Islet precursor cell (in vitro differentiated cells): ENCODE results near the gene PRKD3.
"Not testable (repeated sequence)": the region's sequence is repeated elsewhere in the genome, so short reads cannot be mapped to it uniquely, and the experiment has no call there.

Experiments used
- DNase-seq: peaks from one replicate; pipeline ENCODE4 v3.0.0-alpha.2; 2018

PRKD3 gene

DNA sequence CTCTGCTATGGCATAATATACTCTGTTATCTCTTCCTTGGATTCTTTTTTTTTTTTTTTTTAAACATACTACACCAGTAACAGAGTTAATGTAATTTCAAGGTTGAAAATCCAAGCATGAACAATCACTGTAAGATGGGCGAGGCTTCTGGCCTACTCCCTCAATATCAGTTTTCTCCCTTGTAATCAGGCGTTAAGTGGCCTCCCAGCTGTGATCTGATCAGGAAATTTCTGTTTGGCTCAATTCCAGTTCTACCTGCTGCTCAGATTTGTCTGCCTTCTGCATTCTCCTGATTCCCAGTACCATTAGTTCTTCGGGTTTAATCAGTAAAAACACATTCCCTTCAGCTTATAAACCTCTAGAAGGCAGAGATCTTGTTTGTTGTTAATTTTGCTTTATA lies 18.6 kb downstream of the PRKD3 start:
- no peak for DNase-seq

DNA sequence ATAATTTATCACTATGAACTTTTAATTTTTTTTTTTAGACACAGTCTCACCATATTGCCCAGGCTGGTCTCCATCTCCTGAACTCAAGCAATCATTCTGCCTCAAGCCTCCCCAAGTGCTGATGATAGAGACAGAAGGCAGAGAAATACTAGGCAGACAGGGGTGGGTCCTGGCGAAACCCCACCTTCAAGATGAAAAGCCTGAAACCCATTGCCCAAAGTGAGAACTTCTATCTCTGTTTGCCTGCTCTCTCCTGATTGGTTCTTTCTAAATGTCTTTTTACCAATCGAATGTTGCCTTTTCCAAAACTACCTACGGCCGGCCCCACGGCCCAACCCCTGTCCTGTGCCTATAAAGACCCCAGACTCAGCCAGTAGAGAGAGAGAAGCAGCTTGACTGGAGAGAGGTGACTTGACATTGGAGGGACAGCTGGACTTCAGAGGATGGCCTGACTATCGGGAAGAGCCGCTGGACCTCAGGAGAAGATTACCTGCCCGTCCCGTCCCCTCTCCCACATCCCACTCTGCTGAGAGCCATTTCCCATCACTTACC lies 21.9 kb downstream of the PRKD3 start:
- DNase-seq = no peak

DNA sequence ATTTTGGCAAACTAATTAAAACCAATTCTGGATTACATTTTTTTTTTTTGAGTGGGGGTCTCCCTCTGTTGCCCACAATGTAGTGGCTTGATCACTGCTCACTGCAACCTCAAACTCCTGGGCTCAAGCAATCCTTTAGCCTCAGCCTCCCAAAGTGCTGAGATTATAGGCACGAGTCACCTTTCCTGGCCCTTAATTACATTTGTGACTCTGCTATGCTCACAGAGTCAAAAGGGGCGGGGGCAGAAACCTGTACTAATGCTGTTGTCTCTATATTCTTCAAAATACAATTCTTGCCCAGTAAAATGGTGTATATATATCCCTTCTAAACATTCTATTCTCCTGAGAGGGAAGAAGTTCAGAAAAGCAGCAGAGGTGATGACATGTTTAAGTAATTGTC lies 23.2 kb downstream of the PRKD3 start:
- DNase-seq = peak; percentile 66

DNA sequence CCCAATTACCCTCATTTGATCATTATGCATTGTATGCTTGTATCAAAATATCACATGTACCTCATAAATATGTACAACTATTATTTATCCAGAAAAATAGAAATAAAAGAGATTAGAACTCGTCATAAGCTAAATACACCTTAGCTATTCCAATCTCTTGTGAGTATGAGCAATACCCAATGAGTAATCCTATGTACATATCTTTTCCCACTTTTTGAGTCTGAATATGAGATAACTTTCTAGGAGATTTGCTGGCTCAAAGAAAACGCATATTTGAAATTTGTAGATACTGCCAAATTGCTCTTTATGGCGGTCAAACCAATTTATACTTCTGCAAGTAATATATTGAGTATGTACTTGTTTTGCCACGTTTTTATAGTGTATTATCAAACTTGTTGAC lies 24.1 kb downstream of the PRKD3 start:
- no peak for DNase-seq

- DNase-seq = no peak
These were observed 24.5 kb downstream of the PRKD3 start for GRCh38 chr2:37300146-37300545.

- no peak for DNase-seq
These were observed 27.0 kb downstream of the PRKD3 start for GRCh38 chr2:37297632-37298031.

DNA sequence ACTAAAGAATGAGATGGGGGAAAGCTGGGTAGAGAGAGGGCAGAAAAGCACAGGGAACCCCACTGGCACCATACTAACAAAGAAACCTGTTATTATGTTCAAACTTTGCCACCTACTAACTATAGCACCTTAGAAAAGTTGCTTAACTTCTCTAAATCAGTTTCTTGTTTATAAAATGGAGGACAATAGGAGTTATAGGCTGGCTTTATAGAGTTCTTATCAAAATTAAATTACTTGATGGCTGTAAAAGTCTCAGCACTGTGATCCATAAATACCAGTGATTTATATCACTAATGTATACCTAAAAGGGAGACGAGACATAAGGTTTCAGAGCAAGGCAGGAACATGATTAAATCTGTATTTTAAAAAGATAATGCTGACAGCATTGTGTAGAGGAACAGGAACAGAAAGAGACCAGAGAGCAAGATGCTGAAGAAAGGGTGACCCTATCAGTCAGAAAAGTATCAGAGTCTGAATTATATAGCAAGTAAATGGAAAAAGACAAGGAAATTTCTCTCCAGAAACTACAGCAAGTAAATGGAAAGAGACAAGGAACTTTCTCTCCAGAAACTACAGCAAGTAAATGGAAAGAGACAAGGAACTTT lies 29.1 kb downstream of the PRKD3 start:
- DNase-seq = no peak

- not testable (repeated sequence) for DNase-seq
These were observed 29.8 kb downstream of the PRKD3 start for GRCh38 chr2:37294858-37295257.

- no peak for DNase-seq
These were observed 33.0 kb downstream of the PRKD3 start for GRCh38 chr2:37291680-37292079.

DNA sequence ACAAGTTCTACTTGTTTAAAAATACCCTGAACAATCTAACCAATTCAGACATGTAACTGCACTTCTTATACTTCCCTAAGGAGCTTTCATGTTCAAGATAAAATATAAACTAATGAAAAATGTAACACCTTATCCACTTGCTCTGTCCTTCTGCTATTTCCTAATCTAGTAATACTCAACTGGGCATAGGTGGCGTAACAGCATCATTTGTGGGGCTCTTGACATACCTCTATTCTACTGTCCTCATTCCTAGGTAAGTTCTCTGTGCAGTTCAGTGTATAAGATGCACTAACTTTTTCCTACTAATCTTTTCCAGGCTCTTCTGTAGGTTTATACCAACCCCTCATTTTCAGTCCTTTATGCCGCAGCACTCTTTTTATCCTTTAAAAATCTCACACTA lies 36.7 kb downstream of the PRKD3 start:
- DNase-seq = no peak

DNA sequence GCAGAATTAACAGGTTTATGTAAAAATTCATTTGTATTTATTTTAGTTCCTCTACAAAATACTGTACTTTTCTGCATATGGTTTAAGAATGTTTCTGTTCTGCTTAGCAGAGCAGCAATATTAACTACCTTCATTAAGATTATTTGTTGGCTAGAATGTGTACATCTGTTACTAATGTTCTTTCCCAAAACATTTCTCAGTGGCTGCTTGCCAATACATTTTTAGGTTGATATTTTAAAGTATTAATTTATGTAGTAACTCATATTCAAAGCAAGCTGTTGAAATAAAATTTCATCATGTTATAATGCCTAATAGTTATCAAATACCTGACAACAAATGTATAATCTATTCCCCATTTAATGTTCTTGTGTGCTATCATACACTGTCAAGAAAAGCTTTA lies 40.3 kb downstream of the PRKD3 start:
- DNase-seq = no peak

DNA sequence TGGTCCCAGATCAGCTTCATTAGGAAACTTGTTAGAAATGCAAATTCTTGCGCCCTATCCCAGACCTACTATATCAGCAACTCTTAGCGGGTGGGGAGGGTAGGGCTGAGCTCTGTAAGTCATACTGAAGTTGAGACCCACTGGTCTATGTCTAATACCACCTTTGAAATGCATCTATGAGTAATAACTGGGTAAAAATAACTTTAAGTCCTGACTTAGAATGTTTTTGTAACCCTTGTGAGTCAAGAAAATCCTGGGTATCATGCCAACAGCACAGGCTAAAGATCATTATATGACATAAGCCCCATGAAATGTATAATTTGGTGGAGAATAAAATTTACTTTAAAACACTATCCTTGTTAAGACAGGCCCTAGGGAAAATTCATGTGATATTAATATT lies 41.4 kb downstream of the PRKD3 start:
- DNase-seq = no peak

GRCh38 chr2:37282746-37283145 lies 41.9 kb downstream of the PRKD3 start:
- no peak for DNase-seq

GRCh38 chr2:37281916-37282315 lies 42.7 kb downstream of the PRKD3 start:
- no peak for DNase-seq

DNA sequence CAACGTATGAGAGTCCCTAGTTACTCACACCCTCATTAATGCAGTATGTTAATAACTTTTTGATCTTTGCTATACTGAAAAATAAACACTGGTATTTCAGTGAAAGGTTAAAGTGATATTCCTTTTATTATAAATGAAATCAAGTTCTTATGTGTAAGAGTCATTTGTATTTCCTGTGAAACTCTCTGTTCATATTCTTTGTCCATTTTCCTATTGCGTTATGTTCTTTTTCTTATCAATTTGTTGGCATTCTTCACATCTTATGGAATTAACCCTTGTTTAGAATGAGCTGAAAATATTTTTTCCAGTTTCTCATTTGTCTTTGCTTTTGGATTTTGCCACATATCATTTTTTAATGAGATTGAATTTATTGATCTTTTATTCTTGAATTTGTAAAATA lies 48.3 kb downstream of the PRKD3 start:
- DNase-seq = no peak
